ENCODE results near the gene GPR107. TPM values are rescaled to one million over a fixed set of nuclear protein-coding genes. Genes with fewer than 3 reads are reported as not detected.
A peak's percentile ranks its signal among the peaks of the same experiment; 100 is the strongest.

Gene GPR107
- total and polyA plus RNA-seq, 2 donors (not counting 1 experiment from before 2014, with no cell fraction given): 10.4 to 28.1 TPM

DNA sequence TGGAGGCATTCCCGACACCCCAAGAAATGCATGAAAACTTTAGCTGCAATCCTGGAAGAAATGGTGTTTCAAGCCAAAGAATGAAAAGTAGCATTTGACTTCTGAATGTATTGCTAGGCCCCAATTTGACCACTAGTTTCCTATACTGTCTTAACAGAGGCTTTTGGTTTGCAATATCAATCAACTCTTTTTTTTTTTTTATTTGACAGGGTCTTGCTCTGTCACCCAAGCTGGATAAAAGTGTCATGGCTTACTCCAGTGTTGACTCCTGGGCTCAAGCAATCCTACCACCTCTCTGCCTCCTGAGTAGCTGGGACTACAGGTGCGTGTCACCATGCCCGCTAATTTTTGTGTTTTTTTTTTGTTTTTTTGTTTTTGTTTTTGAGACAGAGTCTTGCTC lies 3.2 kb upstream of the GPR107 start:
- ATAC-seq (ENCODE audit: low read depth) (no peak), DNase-seq (no peak)
- H3K9ac ChIP-seq (ENCODE audit: low read length): no peak overlapping the region
- intact Hi-C loops (cut with micrococcal nuclease): loop anchor here (10.0 kb wide), 1 partner anchor 936 kb away; the partner anchor contains the start of genes CRAT and PTPA
- H3K79me2 ChIP-seq (ENCODE audit: control insufficient read depth, insufficient read depth, low read length): peaks cover 49% of the 10 kb centered on the region
- Mint-ChIP-seq H3K9me3 (ENCODE audit: insufficient read depth) (no peaks in the 10 kb centered on the region), H3K4me3 (no peak overlapping the region), H3K4me1 (peaks cover 30% of the 10 kb centered on the region), H3K27ac (no peak overlapping the region), H3K27me3 (no peaks in the 10 kb centered on the region)
- H3K9me3 ChIP-seq (ENCODE audit: control extremely low read depth in 1 of 3, control insufficient read depth in 2 of 3, insufficient read depth in 1 of 3, low read length in 2 of 3): no peaks in the 10 kb centered on the region
- H3K27ac ChIP-seq (ENCODE audit: low read length in 2 of 2): no peak overlapping the region
- peaks cover 20 to 29% of the 10 kb centered on the region in 2 donors for H3K4me1 ChIP-seq (ENCODE audit: control insufficient read depth in 2 of 2, insufficient read depth in 2 of 2, low read length in 2 of 2)
- CTCF ChIA-PET: interaction anchor here (0.7 to 1.1 kb wide), 2 partner anchors 166 to 1233 kb away, joined by 3 to 4 read pairs; no protein-coding TSS in a partner anchor
- POLR2A ChIA-PET: interaction anchor here (0.7 kb wide), 1 partner anchor 1962 kb away, joined by 4 read pairs; no protein-coding TSS in a partner anchor
- no peaks in the 10 kb centered on the region for H3K27me3 ChIP-seq (replicated peaks in 1 of 4; ENCODE audit: control extremely low read depth in 1 of 4, control insufficient read depth in 3 of 4, insufficient read depth in 4 of 4, low read length in 3 of 4)
- H4K20me1 ChIP-seq (ENCODE audit: control insufficient read depth, insufficient read depth, low read length, poor library complexity, severe bottlenecking): peaks cover 9% of the 10 kb centered on the region
- H3K4me3 ChIP-seq (ENCODE audit: control extremely low read depth in 1 of 5, extremely low read depth in 1 of 5, insufficient read depth in 1 of 5, low read depth in 2 of 5, low read length in 4 of 5): no peak overlapping the region
- H3K36me3 ChIP-seq (replicated peaks in 1 of 2; ENCODE audit: control extremely low read depth in 1 of 2, control insufficient read depth in 1 of 2, extremely low read depth in 1 of 2, insufficient read depth in 2 of 2, low read length in 1 of 2): no peaks in the 10 kb centered on the region
- 80% methylated on average over 1 of the region's 3 CpGs for WGBS (ENCODE audit: insufficient coverage)
- no peak overlapping the region for H3K4me2 ChIP-seq (replicated peaks; ENCODE audit: low read depth, low read length, poor library complexity, severe bottlenecking)
- no peak overlapping the region for H2AFZ ChIP-seq (ENCODE audit: insufficient read depth, low read depth, low read length, poor library complexity, severe bottlenecking)
- TF ChIP-seq, protein P1, sequence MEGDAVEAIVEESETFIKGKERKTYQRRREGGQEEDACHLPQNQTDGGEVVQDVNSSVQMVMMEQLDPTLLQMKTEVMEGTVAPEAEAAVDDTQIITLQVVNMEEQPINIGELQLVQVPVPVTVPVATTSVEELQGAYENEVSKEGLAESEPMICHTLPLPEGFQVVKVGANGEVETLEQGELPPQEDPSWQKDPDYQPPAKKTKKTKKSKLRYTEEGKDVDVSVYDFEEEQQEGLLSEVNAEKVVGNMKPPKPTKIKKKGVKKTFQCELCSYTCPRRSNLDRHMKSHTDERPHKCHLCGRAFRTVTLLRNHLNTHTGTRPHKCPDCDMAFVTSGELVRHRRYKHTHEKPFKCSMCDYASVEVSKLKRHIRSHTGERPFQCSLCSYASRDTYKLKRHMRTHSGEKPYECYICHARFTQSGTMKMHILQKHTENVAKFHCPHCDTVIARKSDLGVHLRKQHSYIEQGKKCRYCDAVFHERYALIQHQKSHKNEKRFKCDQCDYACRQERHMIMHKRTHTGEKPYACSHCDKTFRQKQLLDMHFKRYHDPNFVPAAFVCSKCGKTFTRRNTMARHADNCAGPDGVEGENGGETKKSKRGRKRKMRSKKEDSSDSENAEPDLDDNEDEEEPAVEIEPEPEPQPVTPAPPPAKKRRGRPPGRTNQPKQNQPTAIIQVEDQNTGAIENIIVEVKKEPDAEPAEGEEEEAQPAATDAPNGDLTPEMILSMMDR (IDR thresholded peaks at IDR 0.05): no peak
- TF ChIP-seq EZH2 (IDR thresholded peaks at IDR 0.05; ENCODE audit: borderline replicate concordance, insufficient read depth, low read depth, low read length, poor library complexity, severe bottlenecking): no peak

DNA sequence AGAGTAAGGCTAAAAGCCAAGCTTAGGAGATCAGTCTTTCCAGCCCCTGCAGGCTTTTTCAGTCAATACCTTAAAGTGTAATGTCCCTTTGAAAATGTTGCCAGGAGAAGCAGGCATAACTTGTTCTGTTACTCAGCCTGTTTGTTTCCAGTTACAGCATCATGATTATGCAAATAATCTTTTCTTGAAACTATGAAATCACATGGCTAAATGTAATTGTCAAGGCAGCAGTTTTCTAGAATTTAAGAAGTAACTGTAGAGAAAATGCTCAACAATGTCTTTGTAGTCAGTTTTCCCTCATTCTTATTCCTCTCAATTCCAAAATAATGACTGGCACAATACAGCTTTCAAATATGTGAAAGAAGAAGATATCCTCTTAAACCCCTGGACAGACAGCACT lies 1.9 kb upstream of the GPR107 start:
- no peak overlapping the region for H3K4me2 ChIP-seq (replicated peaks; ENCODE audit: low read depth, low read length, poor library complexity, severe bottlenecking)
- ATAC-seq (ENCODE audit: low read depth): no peak

More for the DNA sequence above, 1.9 kb upstream of the GPR107 start:
- TF ChIP-seq, protein P1 (IDR thresholded peaks at IDR 0.05): no peak
- TF ChIP-seq EZH2 (IDR thresholded peaks at IDR 0.05; ENCODE audit: borderline replicate concordance, insufficient read depth, low read depth, low read length, poor library complexity, severe bottlenecking): no peak
- Histone ChIP-seq H3K4me3 (ENCODE audit: control extremely low read depth in 1 of 5, extremely low read depth in 1 of 5, insufficient read depth in 1 of 5, low read depth in 2 of 5, low read length in 4 of 5) (no peak overlapping the region), H3K27ac (ENCODE audit: low read length in 2 of 2) (no peak overlapping the region), H3K27me3 (replicated peaks in 1 of 4; ENCODE audit: control extremely low read depth in 1 of 4, control insufficient read depth in 3 of 4, insufficient read depth in 4 of 4, low read length in 3 of 4) (no peaks in the 10 kb centered on the region), H3K9ac (ENCODE audit: low read length) (no peak overlapping the region), H3K79me2 (ENCODE audit: control insufficient read depth, insufficient read depth, low read length) (peaks cover 59% of the 10 kb centered on the region), H3K4me1 (ENCODE audit: control insufficient read depth in 2 of 2, insufficient read depth in 2 of 2, low read length in 2 of 2) (peaks cover 14 to 20% of the 10 kb centered on the region in 2 donors), H2AFZ (ENCODE audit: insufficient read depth, low read depth, low read length, poor library complexity, severe bottlenecking) (no peak overlapping the region), H4K20me1 (ENCODE audit: control insufficient read depth, insufficient read depth, low read length, poor library complexity, severe bottlenecking) (peaks cover 9% of the 10 kb centered on the region), H3K9me3 (ENCODE audit: control extremely low read depth in 1 of 3, control insufficient read depth in 2 of 3, insufficient read depth in 1 of 3, low read length in 2 of 3) (no peaks in the 10 kb centered on the region), H3K36me3 (replicated peaks in 1 of 2; ENCODE audit: control extremely low read depth in 1 of 2, control insufficient read depth in 1 of 2, extremely low read depth in 1 of 2, insufficient read depth in 2 of 2, low read length in 1 of 2) (no peaks in the 10 kb centered on the region)
- Mint-ChIP-seq H3K9me3 (ENCODE audit: insufficient read depth) (no peaks in the 10 kb centered on the region), H3K27ac (peak overlapping the region; percentile 74), H3K4me3 (peak overlapping the region; percentile 69), H3K4me1 (peaks cover 24% of the 10 kb centered on the region), H3K27me3 (no peaks in the 10 kb centered on the region)
- ChIA-PET CTCF (interaction anchor here (1.5 kb wide), 1 partner anchor 35 kb away, joined by 3 read pairs; no protein-coding TSS in a partner anchor), POLR2A (interaction anchor here (0.6 kb wide), 1 partner anchor 136 kb away, joined by 3 read pairs; no protein-coding TSS in a partner anchor)
- intact Hi-C loops (cut with micrococcal nuclease): loop anchor here (2.0 to 10.0 kb wide), 2 partner anchors 13 to 937 kb away; partner anchors contain the start of genes CRAT and PTPA
- DNase-seq: no peak
